Activated CD4-positive, alpha-beta T cell treated with anti-CD3 and anti-CD28 coated beads, Interleukin-2, amount 50 U/mL, for 1 hour (primary cell): ENCODE results near the gene DNLZ.
A peak's percentile ranks its signal among the peaks of the same experiment; 100 is the strongest.

ENCODE experiments used
- DNase-seq: peaks from one replicate; pipeline ENCODE4 v3.0.0-alpha.2; 2020

The DNLZ gene

DNA sequence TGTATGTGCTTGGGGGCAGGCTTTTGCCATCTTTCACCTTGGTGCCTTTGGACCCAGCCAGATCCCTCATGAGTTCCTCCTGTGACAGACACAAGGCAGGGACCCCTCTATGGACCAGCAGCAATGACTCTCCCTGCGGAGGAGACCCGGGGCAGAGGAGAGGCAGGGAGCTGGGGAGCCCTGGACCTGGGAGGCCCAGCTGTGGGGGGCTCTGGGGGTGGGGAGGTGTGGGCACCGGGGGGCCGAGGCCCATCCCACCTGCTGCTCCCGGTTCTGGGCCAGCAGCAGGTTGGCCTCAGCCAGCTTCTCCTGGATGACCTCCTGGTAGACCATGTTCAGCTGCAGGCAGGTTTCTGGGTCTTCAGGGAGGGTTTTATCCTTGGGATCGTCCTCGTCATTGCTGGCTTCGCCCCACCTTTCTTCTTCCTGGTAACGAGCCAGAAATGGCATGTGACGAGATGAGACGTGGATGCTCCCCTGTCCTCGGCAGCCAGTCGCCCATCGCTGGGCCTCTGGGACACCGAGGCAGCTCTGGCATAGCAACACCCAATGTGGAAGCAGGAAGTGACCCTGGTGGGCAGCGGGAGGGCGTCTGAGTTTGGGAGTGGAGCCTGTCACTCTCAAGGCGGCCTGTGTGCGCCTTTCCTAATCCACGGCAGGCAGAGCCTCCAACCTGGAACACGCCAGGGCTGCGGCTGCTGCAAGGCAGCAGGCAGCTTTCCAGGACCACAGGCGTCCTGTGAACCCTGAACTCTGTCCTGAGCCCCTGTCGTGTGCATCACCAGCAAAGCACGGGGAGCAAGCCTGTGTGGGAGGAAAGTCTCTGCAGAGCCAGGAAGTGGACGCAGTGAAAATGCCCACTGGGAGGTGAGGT is 32.0 kb upstream of the DNLZ start:
- no peak for DNase-seq

DNA sequence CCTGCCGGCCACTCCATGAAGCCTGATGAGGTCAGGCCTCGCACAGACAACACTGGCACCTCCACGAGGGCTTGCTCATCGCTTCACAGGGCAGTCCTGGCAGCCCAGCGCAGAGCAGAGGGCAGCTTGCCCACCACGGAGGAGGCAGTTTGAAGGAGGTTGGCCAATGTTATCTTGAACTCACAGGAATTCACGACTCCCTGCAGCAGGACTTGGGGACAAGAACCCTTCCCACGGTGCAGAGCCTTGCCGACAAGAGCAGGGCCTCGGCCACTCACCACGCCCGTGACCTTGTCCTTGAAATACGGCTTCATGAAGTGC is 31.4 kb upstream of the DNLZ start:
- DNase-seq, result no peak

GRCh38 chr9:136394312-136395019 is 30.9 kb upstream of the DNLZ start:
- no peak for DNase-seq

- no peak for DNase-seq
Observed at GRCh38 chr9:136393531-136393930, 30.0 kb upstream of the DNLZ start.

DNA sequence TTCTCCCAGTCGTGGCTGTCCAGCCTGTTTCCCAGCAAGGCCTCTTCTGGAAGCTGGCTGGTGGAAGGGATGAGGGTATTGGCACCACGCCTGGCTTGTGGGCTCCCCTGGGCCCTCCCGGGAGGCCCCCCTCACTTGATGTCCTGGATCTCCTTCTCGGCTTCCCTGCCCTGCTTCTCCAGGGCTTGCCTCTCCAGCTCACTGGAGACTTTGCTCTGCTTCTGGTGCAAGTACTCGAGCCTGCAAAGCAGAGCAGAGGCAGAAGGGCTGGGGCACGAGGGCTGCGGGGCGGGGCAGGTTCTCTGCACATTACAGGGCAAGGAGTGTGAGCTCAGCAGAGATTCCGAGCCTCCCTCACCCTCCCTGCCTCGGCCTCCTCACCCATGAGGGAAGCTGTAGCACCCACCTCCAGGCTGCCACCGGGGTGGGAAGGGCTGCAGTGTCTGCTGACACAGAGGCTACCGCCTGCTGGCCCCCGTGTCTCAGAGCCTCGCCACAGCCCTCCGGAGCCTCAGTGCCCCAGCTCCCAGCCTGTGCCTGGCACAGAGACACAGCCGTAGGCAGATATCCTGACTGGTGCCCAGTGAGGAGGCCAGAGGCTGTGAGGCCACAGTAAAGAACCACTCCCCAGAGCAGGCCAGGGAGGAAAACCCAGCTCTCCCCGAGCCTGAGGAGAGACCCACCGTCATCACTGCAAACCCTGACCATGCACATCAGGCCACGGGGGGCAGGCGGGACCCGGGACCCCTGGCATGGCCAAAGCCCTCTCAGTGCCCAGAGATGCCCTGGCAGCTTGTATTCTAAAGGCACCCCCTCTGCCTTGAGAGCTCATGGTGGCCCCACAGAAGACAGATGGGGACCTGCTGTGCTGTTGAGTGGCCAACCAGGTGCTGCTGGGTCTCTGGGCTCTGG is 29.2 kb upstream of the DNLZ start:
- no peak for DNase-seq

- DNase-seq, result no peak
Observed at GRCh38 chr9:136391737-136392537, 28.4 kb upstream of the DNLZ start.

- DNase-seq, result no peak
Observed at GRCh38 chr9:136389396-136389795, 25.9 kb upstream of the DNLZ start.

- DNase-seq, result no peak
Observed at GRCh38 chr9:136387217-136387616, 23.7 kb upstream of the DNLZ start.

DNA sequence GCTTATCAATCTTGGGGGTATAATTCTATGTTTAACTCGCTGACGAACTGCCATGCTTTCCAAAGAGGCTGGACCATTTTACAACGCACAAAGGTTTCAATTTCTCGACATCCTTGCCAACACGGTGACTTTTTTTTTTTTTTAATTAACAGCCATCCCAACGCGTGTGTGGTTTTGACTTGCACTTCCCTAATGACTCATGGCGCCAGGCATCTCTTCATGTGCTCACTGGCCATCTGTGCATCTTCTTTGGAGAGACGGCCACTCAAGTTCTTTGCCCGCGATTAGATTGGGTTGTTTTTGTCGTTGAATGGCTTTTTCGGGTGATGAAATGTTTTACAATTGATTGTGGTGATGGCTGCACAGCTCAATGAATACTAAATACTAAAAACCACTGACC is 22.5 kb upstream of the DNLZ start:
- no peak for DNase-seq

DNA sequence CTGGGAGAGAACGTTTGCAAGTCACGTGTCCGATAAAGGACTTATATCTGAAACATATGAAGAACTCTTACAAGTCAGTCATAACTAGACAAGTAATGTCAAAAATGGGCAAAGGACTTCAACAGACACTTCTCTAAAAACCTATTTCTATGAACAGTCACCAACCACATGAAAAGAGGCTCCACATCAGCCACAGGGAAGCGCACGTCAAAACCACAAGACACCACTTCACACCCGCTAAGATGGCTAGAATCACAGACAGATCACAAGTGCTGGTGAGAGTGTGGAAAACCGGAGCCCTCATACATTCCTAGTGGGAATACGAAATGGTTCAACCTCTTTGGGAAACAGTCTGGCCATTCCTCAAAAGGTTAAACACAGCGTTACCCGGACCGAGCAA is 21.5 kb upstream of the DNLZ start:
- peak; percentile 27 for DNase-seq

- no peak for DNase-seq
Observed at GRCh38 chr9:136383436-136383835, 19.9 kb upstream of the DNLZ start.

- DNase-seq, result no peak
Observed at GRCh38 chr9:136381966-136382513, 18.5 kb upstream of the DNLZ start.

DNA sequence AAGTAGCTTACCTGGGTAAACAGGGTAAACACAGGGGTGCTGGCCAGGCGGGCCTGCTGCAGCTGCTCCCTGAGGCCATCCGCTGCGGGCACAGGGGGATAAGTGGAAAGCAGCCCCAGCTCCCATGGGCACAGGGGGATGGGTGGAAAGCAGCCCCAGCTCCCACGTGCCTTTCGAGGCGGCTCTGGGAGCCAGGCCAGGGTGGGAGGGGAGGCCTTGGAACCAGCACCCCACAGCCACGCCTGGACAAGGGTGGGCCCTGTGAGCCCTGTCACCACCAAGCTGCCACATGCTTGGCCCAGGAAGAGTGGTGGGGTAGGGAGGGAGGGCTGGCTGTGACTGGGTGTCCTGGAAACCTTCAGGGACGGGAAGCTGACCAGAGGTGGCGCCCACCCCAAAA is 17.8 kb upstream of the DNLZ start:
- no peak for DNase-seq

DNA sequence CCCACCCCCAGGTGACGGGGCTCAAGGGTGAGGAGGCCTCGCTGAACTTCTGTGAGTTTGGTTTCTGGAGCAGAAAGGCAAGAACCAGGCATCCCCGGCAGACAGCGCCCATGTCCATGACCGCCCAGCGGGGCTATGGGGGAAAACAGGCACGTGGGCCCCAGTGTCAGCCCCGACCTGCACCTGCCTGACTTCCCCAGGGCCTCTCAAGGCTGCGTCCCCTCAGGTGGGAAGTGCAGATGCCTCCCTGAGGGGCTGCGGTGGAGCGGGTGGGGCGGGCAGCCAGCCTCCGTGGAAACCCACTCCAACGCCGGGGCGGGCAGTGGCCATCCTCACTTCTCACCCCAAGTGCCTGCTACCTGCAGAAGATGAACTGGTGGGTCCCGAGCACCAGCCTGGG is 16.8 kb upstream of the DNLZ start:
- no peak for DNase-seq

DNA sequence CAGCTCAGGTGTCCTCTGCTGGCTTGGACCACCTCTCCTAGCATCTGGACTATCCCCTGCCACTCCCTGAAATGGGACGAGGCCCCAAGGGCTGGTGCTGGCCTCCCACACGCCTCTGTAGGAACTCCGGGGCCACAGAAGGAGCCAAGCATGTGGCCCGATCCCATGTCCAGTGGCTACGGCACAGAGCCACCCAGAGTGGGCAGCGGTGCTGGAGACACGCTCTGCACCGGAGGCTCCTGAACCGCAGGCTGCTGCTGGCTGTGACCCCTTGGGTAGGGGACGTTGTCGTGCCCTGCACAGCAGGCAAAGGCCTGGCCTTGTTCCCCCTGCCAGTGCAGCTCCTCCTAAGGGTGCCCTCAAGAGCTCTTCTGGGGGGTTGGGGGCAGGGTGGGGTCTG is 16.3 kb upstream of the DNLZ start:
- DNase-seq, result no peak

DNA sequence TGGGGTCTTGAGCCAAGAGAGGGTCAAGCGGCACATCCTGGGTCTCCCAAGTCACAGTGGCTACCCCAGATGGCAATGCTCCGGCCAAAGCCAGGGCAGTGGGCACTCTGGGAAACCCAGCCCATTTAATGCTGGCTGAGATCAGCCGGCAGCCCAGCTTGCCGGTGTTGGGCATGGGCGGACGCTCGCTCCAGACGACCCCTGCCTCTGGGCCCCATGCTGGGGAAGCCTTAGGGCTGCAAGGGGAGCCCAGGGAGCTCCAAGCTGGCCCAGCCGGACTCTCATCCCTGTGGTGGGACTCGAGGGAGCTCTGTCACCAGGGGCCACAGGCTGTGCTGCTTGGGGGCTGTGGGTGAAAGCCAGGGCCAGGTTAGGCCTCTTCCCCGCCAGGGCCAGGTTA is 15.9 kb upstream of the DNLZ start:
- DNase-seq, result no peak

DNA sequence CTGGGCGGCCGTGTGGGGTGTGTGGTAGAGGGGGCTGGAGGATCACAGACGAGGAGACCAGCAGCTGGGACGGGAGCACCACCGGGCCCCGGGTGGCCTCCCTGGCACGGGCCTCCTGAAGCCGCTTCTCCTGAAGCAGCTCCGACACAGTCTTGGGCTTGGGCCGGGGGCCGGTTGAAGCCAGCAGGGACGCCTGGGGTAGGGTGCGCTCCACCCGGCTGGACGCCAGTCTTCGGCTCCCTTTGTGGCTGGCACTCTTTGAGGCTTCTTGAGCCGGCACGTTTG is 15.4 kb upstream of the DNLZ start:
- DNase-seq, result no peak

GRCh38 chr9:136378170-136379002 is 14.8 kb upstream of the DNLZ start:
- no peak for DNase-seq

- DNase-seq, result no peak
Observed at GRCh38 chr9:136377341-136378169, 14.0 kb upstream of the DNLZ start.

GRCh38 chr9:136376457-136376856 is 12.9 kb upstream of the DNLZ start:
- no peak for DNase-seq

DNA sequence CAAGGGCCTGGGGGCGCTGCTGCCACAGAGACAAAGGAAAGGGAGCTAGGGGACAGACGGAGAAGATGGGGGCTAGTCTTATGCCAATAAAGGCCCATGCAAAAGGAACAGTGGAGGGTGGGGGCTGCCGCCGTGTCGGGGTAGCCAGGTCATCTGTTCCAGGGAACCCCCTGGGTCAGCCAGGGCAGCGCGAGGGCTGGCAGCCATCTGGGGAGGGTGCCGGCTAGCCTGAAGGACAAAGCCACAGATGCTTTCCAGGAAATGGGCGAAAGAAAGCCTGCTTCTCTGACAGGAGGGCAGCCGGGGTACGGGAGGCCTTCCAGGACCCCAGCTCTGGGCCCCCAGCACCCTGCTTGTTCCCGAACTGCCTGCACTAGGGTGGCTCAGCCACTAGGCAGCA is 11.6 kb upstream of the DNLZ start:
- DNase-seq, result no peak
